ENCODE measurements around the gene COBL. TPM values are rescaled to one million over a fixed set of nuclear protein-coding genes. Genes with fewer than 3 reads are reported as not detected.

Gene COBL
- total RNA-seq, 1 donor from 2014 or later: not detected

GRCh38 chr7:51304729-51305128 is 11.9 kb downstream of the COBL start:
- no peaks in the 10 kb centered on the region for H3K9me3 Mint-ChIP-seq (ENCODE audit: unreplicated experiment)
- peak; percentile 63 for DNase-seq (ENCODE audit: extremely low spot score, unreplicated experiment)
- no peaks in the 10 kb centered on the region for H3K36me3 Mint-ChIP-seq (ENCODE audit: unreplicated experiment)
- no peak overlapping the region for H3K27ac Mint-ChIP-seq (ENCODE audit: unreplicated experiment)
- no peaks in the 10 kb centered on the region for H3K4me1 Mint-ChIP-seq (ENCODE audit: unreplicated experiment)
- H3K27me3 Mint-ChIP-seq (ENCODE audit: unreplicated experiment): peaks cover 10% of the 10 kb centered on the region
- no peak overlapping the region for H3K4me3 Mint-ChIP-seq (ENCODE audit: unreplicated experiment)
- TF ChIP-seq CTCF (IDR thresholded peaks at IDR 0.05): no peak

- Mint-ChIP-seq H3K36me3 (ENCODE audit: unreplicated experiment) (no peaks in the 10 kb centered on the region), H3K27me3 (ENCODE audit: unreplicated experiment) (peaks cover 2% of the 10 kb centered on the region), H3K9me3 (ENCODE audit: unreplicated experiment) (no peaks in the 10 kb centered on the region), H3K4me1 (ENCODE audit: unreplicated experiment) (no peaks in the 10 kb centered on the region), H3K27ac (ENCODE audit: unreplicated experiment) (no peak overlapping the region), H3K4me3 (ENCODE audit: unreplicated experiment) (no peak overlapping the region)
- TF ChIP-seq CTCF (IDR thresholded peaks at IDR 0.05): no peak
- peak; percentile 51 for DNase-seq (ENCODE audit: extremely low spot score, unreplicated experiment)
Observed at GRCh38 chr7:51303142-51303525, 13.5 kb downstream of the COBL start.

- no peaks in the 10 kb centered on the region for H3K36me3 Mint-ChIP-seq (ENCODE audit: unreplicated experiment)
- H3K9me3 Mint-ChIP-seq (ENCODE audit: unreplicated experiment): no peaks in the 10 kb centered on the region
- no peak overlapping the region for H3K27ac Mint-ChIP-seq (ENCODE audit: unreplicated experiment)
- TF ChIP-seq CTCF (IDR thresholded peaks at IDR 0.05): no peak
- DNase-seq (ENCODE audit: extremely low spot score, unreplicated experiment): peak; percentile 62
- H3K4me3 Mint-ChIP-seq (ENCODE audit: unreplicated experiment): no peak overlapping the region
- H3K27me3 Mint-ChIP-seq (ENCODE audit: unreplicated experiment): no peaks in the 10 kb centered on the region
- H3K4me1 Mint-ChIP-seq (ENCODE audit: unreplicated experiment): no peaks in the 10 kb centered on the region
Observed at GRCh38 chr7:51301806-51302205, 14.8 kb downstream of the COBL start.

- no peak overlapping the region for H3K27ac Mint-ChIP-seq (ENCODE audit: unreplicated experiment)
- no peaks in the 10 kb centered on the region for H3K9me3 Mint-ChIP-seq (ENCODE audit: unreplicated experiment)
- no peaks in the 10 kb centered on the region for H3K36me3 Mint-ChIP-seq (ENCODE audit: unreplicated experiment)
- no peak overlapping the region for H3K4me3 Mint-ChIP-seq (ENCODE audit: unreplicated experiment)
- TF ChIP-seq CTCF (IDR thresholded peaks at IDR 0.05): no peak
- DNase-seq (ENCODE audit: extremely low spot score, unreplicated experiment): peak; percentile 79
- H3K27me3 Mint-ChIP-seq (ENCODE audit: unreplicated experiment): no peaks in the 10 kb centered on the region
- H3K4me1 Mint-ChIP-seq (ENCODE audit: unreplicated experiment): no peaks in the 10 kb centered on the region
Observed at GRCh38 chr7:51300762-51301674, 15.6 kb downstream of the COBL start.

GRCh38 chr7:51299391-51300133 is 17.0 kb downstream of the COBL start:
- Mint-ChIP-seq H3K36me3 (ENCODE audit: unreplicated experiment) (no peaks in the 10 kb centered on the region), H3K9me3 (ENCODE audit: unreplicated experiment) (no peaks in the 10 kb centered on the region), H3K4me1 (ENCODE audit: unreplicated experiment) (no peaks in the 10 kb centered on the region), H3K4me3 (ENCODE audit: unreplicated experiment) (no peak overlapping the region), H3K27me3 (ENCODE audit: unreplicated experiment) (no peaks in the 10 kb centered on the region), H3K27ac (ENCODE audit: unreplicated experiment) (no peak overlapping the region)
- DNase-seq (ENCODE audit: extremely low spot score, unreplicated experiment): peak; percentile 66
- no peak for TF ChIP-seq CTCF (IDR thresholded peaks at IDR 0.05)

Measured in osteocyte (in vitro differentiated cells).